HG02943 (cell line): Measurements from ENCODE around the gene ANKRD44.

Experiments
- ATAC-seq: cut with Tn5 transposase; IDR thresholded peaks from one replicate; pipeline ENCODE4 v1.9.1; 2021; ENCODE audit warnings: mild to moderate bottlenecking, low read depth, moderate library complexity; ENCODE audit not compliant: unreplicated experiment

ANKRD44 gene

GRCh38 chr2:197128897-197129296 lies 181.7 kb downstream of the ANKRD44 start:
- no peak for ATAC-seq

- ATAC-seq = no peak
Observed at GRCh38 chr2:197128126-197128525, 182.5 kb downstream of the ANKRD44 start.

GRCh38 chr2:197126630-197127352 lies 183.8 kb downstream of the ANKRD44 start:
- no peak for ATAC-seq

GRCh38 chr2:197124639-197125390 lies 185.8 kb downstream of the ANKRD44 start:
- no peak for ATAC-seq

GRCh38 chr2:197122821-197123220 lies 187.8 kb downstream of the ANKRD44 start:
- no peak for ATAC-seq

GRCh38 chr2:197121756-197122385 lies 188.7 kb downstream of the ANKRD44 start:
- no peak for ATAC-seq

GRCh38 chr2:197121255-197121654 lies 189.3 kb downstream of the ANKRD44 start:
- no peak for ATAC-seq

- no peak for ATAC-seq
Observed at GRCh38 chr2:197116306-197116879, 194.2 kb downstream of the ANKRD44 start.

- ATAC-seq = no peak
Observed at GRCh38 chr2:197115325-197115724, 195.3 kb downstream of the ANKRD44 start.

GRCh38 chr2:197113275-197113711 lies 197.3 kb downstream of the ANKRD44 start:
- ATAC-seq = no peak

GRCh38 chr2:197109326-197109725 lies 201.3 kb downstream of the ANKRD44 start:
- no peak for ATAC-seq

GRCh38 chr2:197108758-197109157 lies 201.8 kb downstream of the ANKRD44 start:
- no peak for ATAC-seq

- ATAC-seq = no peak
Observed at GRCh38 chr2:197107291-197108269, 203.0 kb downstream of the ANKRD44 start.

GRCh38 chr2:197103363-197103762 lies 207.2 kb downstream of the ANKRD44 start:
- no peak for ATAC-seq

GRCh38 chr2:197102231-197102630 lies 208.3 kb downstream of the ANKRD44 start:
- no peak for ATAC-seq

GRCh38 chr2:197101519-197101918 lies 209.1 kb downstream of the ANKRD44 start:
- ATAC-seq = no peak

GRCh38 chr2:197097578-197098366 lies 212.8 kb downstream of the ANKRD44 start:
- no peak for ATAC-seq

- ATAC-seq = no peak
Observed at GRCh38 chr2:197096649-197097048, 213.9 kb downstream of the ANKRD44 start.

GRCh38 chr2:197092431-197092830 lies 218.1 kb downstream of the ANKRD44 start:
- ATAC-seq = no peak
